Activated T-cell treated with anti-CD3 and anti-CD28 coated beads for 48 hours (primary cell): ENCODE data around the gene FRG2C.
"Not testable (repeated sequence)": the region's sequence is repeated elsewhere in the genome, so short reads cannot be mapped to it uniquely, and the experiment has no call there.

Source experiments
- DNase-seq: peaks from one replicate; pipeline ENCODE4 v3.0.0-alpha.2; 2020; ENCODE audit warnings: low read depth

FRG2C gene

GRCh38 chr3:75664028-75664427, at the start of gene FRG2C:
FRG2C (plus strand) TSS chr3:75664328; CDS start chr3:75664380, 52 bp downstream.
- DNase-seq: not testable (repeated sequence)

GRCh38 chr3:75618666-75619305, 45.3 kb upstream of the FRG2C start:
- not testable (repeated sequence) for DNase-seq

- DNase-seq: not testable (repeated sequence)
Measured at GRCh38 chr3:75619481-75620031, 44.6 kb upstream of the FRG2C start.

DNA sequence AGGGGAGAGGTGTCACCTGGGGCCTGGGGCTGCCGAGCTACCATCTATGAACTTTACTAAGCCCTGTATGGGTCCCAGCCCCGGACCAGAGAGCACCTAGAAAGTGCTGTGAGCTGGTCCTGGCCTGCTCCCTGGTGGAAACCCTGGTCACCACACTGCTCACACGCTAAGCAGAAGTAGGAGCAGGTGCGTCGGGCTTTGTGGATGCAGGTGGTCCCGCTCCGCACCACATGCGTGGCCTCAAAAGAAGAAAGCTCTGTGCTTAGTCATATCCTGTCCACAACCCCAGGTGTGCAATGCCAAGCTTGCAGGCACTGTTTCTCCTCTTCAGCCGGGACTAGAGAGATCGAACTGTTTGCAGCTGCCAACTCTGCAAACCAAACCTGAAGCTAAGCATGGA, 42.4 kb upstream of the FRG2C start:
- DNase-seq: not testable (repeated sequence)

DNA sequence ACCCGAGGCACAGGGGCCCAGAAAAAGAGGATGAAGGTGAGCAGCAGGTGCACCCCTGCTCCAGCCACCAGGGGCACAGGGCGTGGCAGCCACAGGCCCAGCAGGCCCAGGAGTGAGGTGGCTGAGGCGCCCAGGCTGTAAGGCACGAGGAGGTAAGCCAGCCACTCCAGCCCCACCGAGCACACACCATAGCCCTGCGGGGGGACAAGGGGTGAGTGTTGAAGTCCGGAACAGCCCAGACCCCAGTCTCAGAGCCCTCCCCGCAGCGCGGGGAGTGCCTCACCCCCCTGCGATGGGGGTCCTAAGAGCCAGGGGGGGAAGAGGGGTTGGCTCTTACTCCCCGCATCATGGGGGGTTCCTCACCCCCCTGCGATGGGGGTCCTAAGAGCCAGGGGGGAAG, 40.5 kb upstream of the FRG2C start:
- DNase-seq: not testable (repeated sequence)

DNA sequence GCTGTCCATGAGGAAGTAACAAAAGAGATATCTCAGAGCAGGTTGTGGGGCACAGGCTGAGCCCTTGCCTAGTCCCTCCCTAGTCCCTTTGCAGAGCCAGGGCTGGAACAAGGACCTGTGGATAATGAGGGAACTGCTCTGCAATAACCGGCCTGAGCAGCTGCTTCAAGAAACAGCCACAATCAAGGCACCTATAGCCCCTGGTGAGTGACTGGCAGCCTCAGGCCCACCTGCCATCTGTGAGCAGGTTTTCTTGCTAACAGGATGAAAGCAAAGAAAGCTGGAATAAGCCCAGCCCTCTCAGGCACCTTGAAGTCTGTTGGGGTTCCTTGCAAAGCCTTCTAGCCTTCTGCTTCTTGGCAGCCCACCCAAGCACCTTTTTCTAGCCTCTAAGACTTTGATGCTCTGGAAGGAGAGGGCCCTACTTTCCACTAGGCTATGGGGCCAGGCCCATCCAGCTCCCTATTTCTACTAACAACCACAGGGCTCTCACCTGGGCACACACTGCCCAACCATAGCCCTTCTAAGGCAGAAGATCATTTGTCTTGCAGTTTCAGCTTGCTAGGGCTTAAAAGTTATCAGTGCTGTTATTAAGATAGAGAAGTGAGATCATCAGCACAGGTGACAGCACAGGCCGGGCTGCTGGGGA, 33.1 kb upstream of the FRG2C start:
- not testable (repeated sequence) for DNase-seq

DNA sequence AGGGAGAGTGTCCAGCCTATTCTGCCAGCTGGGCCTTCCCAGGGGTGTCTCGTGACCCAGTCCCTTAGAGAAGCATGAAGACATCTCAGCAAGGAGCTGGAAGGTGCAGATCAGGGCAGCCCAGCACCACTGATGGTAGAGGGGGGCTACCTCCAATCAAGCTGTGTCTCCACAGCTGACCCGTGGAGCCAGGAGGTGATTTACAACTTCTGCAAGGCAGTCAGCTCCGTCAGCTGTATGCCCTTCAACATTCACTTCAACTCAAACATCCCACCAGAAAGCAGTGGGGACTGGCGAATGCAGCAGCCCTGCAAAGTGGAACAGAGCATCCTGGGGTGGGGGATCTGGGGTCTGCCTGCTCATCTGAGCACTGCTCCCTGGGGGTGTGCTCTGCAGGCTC, 32.6 kb upstream of the FRG2C start:
- DNase-seq: no peak

DNA sequence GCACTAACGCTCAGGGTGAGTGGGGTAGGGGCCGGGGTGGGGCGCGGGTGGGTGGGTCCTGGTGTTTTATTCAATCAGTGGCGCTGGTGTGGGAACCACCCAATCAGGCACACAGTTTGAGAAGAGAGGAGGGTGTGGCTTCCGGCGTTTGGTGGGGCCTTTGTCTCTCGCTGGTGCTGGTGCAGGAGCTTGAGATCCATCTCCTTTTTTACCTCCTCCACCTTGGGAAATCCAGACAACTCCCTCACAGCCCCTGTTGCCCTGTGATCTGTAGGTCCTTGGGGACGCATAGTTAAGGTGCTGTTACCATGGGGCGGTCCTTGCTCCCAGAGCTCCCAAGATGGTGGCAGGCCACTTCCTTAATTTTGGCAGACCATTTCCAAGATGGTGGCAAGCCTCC, 25.2 kb upstream of the FRG2C start:
- DNase-seq: not testable (repeated sequence)

- not testable (repeated sequence) for DNase-seq
Measured at GRCh38 chr3:75641107-75641517, 23.0 kb upstream of the FRG2C start.

DNA sequence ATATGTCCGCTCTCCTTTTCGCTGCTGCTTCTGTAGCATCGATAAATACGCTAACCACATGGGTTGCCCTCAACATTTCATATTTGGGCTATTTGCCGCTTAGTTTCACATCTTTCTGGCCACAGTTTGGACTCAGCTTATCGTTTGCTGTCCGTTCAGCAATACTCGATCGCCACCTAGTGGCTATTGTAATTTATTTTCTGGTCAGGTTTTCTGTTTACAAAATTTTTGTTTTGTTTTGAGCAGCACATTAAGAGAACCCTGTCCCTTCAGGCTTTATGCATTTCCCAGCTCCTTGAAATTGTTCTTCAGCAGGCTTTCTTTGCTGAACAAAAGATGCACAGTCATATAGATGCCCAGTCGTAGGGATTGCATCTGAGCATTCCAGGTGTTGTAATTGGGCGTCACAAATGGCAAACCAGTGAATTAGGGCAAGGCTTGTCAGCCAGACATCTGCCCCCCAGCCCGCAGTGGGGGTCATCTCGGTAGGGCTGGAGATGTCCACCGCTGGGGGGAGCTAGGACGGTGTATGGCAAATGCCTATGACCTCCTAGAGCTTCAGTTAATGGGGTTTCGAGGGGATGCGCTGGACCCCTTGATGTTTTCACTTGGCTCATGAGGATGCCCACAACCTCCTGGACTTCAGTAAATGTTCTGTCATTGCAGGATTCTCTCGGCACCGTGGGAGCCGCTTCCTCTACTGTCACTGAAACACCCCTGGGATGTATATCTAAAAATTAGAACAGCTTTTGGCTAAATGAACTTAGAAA, 20.9 kb upstream of the FRG2C start:
- not testable (repeated sequence) for DNase-seq

DNA sequence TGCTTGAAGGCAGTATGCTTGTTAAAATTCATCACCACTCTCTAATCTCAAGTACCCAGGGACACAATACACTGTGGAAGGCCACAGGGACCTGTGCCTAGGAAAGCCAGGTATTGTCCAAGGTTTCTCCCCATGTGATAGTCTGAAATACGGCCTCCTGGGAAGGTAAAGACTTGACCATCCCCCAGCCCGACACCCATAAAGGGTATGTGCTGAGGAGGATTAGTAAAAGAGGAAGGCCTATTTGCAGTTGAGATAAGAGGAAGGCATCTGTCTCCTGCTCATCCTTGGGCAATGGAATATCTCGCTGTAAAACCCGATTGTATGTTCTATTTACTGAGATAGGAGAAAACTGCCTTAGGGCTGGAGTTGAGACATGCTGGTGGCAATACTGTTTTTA, 18.6 kb upstream of the FRG2C start:
- not testable (repeated sequence) for DNase-seq

DNA sequence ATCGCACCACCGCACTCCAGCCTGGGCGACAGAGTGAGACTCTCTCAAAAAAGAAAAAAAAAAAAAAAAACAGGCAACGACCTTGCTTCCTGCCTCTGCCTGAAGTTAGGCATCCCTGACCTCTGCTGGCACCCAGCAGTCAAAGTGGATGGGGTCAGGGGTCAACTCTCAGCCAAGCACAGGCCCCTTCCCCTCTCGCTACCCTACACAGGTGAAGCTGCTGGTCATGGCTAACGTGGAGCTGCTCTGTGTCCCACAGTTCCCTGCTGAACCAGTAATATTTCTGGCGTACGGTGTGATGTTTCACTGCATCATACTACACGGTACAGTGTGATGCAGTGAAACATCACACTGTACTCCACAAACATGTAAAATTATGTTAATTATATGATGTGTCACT, 13.9 kb upstream of the FRG2C start:
- DNase-seq: no peak

GRCh38 chr3:75655101-75655904, 8.8 kb upstream of the FRG2C start:
- DNase-seq: not testable (repeated sequence)

GRCh38 chr3:75655956-75656355, 8.2 kb upstream of the FRG2C start:
- not testable (repeated sequence) for DNase-seq

- DNase-seq: not testable (repeated sequence)
Measured at GRCh38 chr3:75658411-75659107, 5.6 kb upstream of the FRG2C start.

DNA sequence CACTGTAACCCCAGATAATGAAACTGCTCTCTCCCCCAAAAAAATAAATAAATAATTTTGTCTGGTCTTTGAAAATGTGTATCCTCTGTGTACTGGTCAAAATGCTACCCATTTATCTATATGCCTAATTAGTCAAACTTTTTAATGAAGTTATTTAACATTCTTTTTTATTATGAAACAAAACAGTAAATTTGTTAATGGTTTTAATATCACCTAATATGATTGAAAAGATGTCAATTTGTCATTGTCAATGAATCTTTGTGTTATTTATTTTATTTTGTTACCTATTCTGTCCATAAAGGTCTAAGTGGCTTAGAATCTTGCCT, 5.1 kb upstream of the FRG2C start:
- not testable (repeated sequence) for DNase-seq

GRCh38 chr3:75665626-75666025, 1.5 kb downstream of the FRG2C start:
- DNase-seq: not testable (repeated sequence)

DNA sequence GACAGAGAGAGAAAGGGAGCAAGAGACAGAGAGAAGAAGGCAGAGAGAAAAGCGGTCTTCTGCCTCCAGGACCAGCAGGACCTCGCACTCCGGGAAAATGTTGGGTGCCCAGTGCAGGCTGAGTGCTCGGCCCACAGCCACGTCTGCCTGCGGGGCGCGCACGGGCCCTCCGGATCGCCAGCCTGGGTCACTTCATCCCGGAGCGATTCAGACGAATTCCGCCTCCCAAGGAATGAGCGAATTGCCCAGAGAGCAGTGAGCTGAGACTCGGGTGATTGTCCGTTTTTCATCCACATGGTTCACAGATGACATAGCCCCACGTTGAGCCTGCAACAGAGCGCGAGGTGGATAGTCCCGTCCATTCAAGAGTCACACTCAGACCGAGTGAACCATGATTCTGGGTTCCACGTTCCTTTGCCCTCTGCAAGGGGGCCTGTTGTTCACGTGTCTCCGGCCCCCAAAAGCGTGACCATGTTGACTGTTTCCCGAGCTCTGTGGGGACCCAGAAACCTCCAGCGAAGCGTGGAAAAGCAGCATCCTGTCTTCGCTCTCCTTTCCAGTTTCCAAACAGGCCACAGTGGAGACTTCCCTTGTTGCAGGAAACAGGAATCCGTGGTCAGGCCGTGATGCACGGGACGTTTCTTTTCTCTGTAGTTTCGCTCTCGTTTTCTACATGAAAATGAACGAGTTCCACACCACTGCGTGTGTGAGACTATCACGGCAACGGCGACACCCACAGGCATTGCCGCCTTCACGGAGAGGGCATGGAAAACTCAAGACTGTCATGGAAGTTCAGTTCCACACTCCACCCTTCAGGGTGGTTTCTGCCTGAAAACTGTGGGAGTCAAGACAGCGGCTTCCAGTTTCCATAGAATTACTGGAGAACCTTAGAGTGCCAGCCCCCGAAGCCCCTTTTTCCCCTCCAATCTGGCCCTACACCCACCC, 3.9 kb downstream of the FRG2C start:
- not testable (repeated sequence) for DNase-seq

DNA sequence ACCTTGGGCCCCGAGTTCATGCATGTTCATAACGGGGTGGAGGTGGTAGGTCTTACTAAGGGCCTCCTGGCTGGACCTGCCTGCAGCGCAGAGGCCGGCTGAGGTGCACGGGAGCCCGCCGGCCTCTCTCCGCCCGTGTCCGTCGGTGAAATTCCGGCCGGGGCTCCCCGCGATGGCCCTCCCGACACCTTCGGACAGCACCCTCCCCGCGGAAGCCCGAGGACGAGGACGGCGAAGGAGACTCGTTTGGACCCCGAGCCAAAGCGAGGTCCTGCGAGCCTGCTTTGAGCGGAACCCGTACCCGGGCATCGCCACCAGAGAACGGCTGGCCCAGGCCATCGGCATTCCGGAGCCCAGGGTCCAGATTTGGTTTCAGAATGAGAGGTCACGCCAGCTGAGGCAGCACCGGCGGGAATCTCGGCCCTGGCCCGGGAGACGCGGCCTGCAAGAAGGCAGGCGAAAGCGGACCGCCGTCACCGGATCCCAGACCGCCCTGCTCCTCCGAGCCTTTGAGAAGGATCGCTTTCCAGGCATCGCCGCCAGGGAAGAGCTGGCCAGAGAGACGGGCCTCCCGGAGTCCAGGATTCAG, 4.7 kb downstream of the FRG2C start:
- DNase-seq: not testable (repeated sequence)
